NCI-H1105 (cell line): Measurements from ENCODE around the gene MEP1B.

ENCODE experiments used
- DNase-seq: peaks from one replicate; lab custom pipeline; 2025; lab: John Stamatoyannopoulos, UW

Gene MEP1B

GRCh38 chr18:32267463-32267862 lies 77.6 kb downstream of the MEP1B start:
- no peak for DNase-seq
